Iris pigment epithelial cell (primary cell): ENCODE data around the gene ASAP2.

Source experiments
- DNase-seq: peaks from one replicate; pipeline ENCODE4 v3.0.0-alpha.2; 2011; ENCODE audit warnings: low read depth

The ASAP2 gene

DNA sequence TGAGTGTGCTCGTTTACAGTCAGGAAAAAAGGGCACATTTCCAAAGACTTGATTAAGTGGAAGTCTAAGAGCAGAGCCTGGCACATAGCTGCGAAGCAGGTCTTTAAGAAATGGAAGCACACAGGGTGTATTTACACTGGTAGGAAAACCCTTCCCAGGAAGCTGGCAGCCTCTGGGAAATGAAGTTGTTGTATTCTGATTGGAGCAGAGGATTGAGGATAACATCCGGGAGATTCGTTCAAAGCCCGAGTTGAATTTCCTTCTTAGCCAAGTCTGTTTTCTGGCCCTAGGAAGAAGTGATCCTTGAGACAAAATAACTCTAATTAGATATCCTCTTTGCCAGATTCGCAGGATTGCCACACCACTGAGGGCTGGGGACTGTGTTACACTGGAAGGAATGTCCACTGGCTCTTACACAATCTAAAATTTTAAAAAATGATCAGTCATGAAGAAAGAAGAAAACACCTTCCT is 140.8 kb downstream of the ASAP2 start:
- peak; percentile 73 for DNase-seq

DNA sequence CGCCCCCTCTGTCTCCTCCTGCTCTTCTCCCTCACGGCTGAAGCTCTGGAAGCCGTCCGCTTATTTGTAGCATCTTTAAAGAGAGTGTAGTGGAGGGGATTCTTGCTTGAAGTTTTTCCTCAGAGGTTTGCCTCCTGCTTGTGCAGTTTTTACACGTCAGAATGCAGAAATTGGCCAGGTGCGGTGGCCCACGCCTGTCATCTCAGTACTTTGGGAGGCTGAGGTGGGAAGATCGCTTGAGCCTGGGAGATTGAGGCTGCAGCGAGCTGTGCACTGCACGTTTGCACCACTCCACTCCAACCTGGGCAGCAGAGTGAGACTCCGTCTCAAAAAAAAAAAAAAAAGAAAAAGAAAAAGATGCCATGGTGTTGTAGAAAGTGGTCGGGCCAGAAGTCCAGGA is 147.7 kb downstream of the ASAP2 start:
- DNase-seq, result no peak

DNA sequence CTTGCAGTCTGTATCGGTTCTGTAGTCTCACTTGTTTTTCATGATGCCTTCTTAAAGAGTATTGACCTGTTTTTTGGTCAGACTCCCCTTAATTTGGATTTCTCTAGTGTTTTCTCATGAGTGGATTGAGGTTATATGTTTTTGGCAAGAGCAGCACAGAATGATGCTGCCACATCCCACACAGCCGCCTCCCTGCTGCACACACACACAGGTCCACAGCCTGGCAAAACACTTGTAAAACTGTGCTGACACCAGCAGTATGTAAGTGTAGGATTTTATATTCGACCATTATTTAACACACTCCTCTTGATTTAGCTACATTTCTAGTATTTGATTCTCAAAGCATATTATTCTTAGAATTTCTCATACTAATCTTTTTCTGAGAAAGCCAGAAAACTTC is 148.7 kb downstream of the ASAP2 start:
- no peak for DNase-seq

DNA sequence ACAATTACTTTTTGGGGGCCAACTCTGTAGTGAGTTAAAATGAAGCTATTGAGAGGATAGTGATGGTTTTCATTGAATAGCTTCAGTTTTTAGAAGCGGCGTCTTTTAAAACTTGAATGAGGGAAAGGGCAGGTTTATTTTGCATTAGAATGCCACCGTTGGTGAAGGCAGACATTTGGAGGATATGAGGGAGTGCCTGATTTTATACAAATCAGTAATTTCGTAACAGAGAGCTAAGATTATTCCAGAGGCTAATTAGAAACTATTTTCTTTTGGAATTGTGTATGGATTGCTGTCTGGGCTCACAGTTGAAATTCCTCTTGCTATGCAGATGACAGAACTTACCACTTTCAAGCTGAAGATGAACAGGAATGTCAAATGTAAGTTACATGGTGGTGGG is 149.1 kb downstream of the ASAP2 start:
- no peak for DNase-seq

DNA sequence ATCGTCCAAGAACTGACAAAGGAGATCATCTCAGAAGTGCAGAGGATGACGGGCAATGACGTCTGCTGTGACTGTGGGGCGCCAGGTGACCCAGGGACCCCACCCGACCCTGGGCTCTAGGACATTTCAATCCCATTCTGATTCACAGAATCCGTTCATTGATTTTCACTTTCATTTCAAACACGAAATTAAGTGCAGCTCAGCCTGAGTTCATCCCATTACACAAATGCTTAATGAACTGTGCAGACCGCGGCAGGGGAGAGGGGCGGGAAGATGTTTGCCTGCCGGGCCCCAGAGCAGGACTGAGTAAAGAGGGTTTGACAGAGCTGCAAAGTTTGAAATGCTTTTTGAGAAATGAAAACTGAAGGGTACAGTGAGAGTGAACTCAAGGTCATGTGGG is 149.6 kb downstream of the ASAP2 start:
- no peak for DNase-seq

DNA sequence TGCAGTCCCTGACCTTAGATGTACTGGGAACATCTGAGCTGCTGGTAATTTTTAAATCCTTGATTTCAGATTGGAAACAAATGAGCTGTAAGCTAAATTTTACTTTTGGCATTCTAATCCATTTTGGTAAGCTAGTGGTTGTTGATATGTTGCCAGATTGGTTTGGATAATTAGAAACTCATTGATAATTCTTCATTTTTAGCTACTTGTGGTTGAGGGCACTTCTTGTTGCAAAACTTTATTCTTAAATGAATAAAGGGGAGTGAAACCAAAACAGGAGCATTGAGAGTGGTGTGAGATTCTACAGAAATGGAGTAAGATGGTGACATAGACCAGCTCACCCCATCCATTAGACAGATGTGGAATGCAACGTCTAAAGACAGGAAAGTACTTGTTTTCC is 152.2 kb downstream of the ASAP2 start:
- DNase-seq, result no peak

DNA sequence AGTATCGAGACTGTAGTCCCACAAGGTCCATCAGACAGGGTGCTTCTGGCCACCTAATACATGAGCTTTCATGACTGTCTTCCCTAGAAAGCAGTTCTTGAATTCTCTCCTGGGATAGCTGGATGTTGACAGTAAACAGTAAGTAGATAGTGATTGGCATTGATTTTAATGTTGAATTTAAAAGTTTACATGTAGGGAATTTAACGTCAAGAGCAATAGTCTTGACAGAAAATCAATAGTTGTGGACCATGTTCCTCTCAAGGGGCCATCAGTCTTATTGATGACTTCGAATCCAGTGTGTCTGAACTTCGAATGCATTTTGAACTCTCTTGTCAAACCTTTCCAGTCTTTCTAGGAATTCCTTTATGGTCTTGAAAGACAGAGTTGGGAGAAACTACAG is 152.9 kb downstream of the ASAP2 start:
- DNase-seq, result no peak

DNA sequence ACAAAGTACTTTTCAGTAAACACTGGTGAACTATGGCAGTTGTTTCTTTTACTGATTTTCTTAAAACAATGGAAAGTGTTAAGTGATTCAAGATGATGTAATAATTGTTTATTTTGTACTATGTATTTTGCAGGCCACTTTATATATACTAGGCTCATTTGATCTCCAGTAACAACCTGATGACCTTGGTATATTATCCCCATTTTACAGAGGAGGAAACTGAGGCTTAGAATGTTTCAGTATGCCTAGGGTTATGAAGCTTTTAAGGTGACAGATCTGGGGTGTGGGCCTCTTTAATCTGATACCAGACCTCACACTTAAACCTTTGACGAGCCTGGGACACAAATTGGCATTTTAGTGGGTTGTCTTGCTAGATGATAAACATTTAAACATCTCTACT is 153.5 kb downstream of the ASAP2 start:
- no peak for DNase-seq

DNA sequence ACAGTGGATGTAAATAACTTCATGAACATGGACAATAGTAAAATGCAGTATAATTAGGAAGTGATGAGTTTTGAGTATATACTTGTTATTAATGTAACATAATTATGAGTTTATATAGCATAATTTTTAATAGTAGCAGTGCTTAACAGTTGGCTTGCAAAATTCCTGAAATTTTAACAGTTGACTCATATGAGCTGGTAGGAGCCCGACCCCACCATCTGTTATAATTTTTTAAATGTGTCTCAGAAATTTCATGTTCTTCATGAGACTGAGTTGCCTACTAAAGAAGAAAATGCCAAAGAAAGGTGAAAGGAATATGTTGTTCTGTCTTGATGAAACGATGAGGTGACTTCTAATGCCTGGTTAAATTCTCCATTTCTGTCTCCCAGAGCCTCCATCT is 154.1 kb downstream of the ASAP2 start:
- peak; percentile 29 for DNase-seq

DNA sequence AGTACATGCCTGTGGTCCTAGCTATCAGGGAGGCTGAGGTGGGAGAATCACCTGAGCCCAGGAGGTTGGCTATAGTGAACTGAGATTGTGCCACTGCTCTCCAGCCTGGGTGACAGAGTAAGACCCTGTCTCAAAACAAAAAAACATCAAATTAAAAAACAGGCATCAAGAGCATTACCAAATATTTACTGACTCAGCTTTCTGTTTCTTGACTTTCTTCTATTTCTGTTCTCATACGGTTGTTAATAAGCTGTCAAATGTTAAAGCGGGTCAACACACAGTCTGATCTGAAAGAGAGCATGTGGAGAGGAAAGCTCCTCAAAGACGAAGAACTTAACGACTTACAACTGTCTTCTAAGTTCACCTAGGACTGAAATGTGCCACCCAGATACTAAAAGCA is 157.8 kb downstream of the ASAP2 start:
- DNase-seq, result no peak

DNA sequence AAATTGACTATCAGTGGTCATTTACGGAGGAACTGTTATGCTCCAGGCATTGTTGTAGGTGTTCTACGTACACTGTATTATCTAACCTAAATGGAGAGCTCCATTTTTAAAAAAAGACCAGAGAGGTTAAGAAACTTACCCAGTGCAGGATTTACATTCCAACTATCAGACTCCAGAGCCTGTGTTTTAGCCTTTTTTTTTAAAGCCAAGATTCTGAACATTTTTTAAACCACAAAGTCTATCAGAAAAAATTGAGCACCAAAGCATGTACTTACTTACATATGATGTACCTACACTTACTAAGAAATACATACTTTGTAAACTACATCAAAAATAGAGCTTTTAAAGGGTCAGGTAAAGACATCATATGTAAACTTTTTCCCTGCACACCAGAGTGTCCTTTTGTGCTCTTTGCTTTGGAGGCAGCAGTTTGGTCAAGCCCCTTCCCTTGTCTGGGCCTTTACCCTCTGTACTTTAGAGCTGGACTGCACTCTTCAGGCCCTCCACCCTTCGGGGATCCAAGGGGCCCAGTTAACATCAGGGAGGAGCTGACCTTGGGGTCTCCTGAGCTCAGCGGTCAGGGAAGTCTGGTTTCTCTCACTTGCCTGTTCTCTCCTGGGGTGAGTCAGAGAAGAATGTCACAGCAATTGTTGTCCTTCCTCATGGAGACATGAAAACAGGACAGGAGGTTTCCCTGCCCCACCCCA is 158.3 kb downstream of the ASAP2 start:
- peak; percentile 52 for DNase-seq

DNA sequence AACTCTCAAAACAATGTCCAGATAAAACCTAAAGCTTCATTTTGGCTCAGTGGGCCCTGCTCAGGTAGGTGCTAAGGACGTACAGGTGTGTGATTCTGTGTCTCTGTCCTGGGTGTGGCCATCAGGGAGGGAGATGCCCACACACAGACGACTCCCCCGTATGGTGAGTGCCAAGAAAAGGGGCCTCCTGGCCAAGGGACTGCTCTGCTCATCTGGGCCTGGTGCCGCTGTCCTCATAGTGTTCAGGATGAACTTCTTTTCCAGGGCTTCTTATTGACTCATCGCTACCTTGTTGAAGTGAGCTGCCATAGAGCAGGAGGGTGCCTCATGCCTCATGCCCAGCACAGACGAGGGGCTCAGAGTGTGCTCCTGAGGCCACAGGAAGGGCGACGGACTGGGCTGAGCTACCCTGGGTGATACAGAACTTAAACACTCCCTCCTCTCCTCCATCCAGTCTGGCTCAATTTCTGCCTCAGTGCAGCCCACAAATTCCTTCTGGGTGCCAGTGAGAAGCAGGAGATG is 158.9 kb downstream of the ASAP2 start:
- DNase-seq, result no peak

DNA sequence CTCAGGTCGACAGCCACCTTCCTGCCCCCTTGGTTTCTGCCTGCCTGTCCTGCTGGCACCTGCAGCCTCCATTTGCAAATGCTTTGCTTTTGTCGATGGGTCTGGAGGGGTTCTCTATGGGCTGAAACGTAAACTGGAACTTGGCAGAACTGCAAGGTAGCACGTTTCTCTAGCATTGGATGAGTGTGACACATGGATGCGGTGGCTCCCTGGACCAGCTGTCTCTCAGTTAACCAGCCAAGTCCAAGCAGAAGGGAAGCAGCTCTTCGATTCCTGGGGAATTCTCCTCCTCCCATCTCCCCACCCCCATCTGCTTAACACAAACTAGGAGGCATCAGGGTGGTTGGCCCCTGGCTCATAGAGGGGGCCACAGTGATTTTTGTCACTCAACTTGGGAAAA is 159.4 kb downstream of the ASAP2 start:
- no peak for DNase-seq

DNA sequence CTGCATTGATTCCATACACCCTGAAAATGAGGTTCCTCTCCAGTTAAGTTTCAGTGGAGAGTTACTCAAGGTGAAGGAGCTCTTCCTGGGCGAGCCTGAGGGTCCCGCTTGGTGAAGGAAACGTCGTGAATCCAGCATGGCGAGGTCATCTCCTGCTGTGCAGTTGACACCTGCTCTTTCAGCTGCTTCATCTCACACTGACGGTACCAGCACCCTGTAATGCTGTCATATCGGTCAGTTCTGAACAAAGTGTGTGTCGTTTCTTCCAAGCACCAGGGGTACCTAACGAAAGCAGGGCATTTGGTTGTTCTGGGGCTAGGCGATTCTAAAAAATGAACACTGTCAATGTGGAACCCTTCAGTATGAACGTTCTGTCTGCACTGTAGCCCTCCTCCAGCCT is 164.1 kb downstream of the ASAP2 start:
- DNase-seq, result no peak

DNA sequence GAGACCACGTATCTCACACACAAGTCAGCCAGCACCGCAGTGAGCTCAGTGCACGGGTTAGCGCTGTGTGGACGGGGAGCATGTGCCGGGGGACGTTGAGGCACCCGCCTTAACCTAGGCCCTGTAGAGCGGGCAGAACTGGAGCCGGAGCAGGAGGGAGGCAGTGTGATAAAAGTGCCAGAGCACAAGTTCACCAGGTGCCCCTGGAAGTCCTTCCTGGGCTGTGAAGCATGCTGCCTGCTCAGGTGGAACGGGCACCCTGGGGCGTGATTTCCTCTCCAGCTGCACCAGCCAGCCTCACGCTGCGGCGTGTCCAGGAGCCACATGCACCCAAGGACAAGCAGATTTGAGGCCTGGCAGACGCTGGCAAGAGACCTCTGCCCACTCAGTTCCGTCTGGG is 166.4 kb downstream of the ASAP2 start:
- DNase-seq, result no peak

DNA sequence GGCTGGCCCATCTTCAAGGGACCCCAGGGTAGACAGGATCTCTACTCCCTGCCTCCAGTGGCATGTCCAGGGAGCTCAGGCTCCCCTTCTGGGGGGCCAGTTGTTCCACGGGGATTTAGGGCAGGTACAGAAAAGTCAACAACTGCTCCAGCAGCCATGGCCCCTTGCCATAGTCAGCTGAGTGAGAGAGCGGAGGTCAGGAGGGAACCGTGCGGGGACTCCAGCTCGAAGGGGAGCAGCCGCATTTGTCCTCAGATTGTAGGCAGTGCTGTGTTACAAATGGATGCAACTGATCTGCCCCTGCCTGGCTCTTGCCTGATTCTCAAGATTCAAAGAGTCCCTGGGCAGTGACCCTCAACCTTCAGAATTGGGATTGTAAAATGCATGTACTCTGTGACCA is 166.9 kb downstream of the ASAP2 start:
- DNase-seq, result no peak

DNA sequence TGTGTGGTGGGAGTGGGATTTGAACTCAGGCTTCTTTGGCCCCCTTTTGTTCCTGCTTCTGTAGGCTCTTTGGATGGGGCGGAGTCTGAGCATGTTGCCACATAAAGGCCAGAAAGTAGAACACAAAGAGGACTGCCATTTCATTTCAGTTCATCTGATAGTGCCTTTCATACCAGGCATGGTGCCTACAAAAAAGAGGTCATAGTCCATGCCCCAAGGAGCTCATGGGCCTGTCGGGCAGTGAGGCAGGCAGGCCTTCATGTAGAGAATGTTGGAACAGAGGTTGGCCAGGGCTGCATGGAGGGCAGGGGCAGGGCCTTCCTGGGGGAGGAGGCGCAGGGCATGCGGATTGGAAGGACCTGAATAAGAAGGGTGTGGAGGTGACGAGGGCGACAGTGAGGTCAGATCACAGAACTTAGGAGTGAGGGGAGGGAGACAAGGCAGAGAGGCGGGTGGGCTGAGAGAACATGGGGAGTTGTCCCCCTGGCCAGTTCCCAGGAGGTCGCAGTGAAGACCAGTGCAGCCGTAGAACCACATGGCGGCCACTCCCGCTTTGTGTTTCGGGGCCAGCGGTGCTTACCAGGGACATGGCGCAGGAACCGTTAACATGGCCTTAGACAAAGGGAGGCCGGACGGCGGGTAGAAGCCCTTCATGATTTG is 167.6 kb downstream of the ASAP2 start:
- DNase-seq, result no peak

DNA sequence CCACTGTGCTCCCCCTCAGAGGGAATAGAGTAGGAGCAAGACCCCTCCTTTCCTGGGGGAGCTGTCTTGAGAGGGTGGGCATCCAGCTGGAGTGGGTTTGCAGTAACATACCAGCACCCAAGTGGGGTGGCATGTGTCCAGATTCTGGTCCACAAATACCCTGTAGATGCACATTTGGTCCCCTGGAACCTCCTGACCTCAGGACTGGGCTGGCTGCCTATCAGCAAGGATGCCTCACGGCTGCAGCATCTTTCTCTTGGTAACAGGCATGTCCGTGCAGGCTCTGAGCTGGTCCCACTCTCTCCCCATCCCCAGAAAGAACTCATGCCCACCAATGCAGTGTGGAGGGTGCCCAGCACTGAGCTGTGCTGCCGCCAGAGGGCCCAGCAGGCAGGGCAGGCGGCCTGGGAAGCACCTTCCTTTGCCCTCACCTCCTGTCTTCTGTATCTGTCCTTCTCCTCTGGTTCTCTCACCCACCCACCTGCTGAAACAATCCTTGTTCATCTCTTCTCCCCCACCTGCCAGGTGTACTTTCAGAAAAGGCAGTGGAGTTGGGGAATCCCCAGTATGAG is 169.3 kb downstream of the ASAP2 start:
- no peak for DNase-seq

DNA sequence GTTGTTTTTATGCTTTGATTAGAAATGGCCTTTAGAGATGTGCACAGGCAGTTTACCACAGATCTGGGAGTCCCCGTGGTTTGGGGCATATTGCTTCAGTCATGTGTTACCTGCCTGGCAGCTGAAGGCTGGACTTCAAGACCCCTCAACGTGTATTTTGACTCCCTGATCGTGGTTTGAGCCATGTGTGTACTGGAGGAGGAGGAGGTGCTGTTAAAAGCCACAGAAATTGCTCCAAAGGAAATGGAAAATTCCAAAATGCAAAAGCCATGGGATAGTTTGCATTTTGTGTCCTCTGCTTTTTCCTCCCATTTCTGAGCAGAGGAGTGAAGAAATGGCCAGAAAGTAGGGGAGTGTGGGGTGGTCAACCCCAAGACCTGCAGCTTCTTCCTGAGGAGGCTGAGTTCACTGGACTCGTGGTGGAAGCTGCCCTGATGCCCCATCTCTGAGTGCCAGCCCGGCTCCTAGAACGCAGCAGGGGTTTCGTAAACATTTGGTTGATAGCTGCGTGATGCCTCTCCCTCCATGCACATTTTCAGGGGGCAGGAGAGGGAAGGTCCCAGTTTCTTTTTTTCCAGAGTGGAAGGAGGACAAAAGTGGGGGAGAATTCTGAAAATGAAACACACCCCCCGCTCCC is 171.0 kb downstream of the ASAP2 start:
- DNase-seq, result no peak

DNA sequence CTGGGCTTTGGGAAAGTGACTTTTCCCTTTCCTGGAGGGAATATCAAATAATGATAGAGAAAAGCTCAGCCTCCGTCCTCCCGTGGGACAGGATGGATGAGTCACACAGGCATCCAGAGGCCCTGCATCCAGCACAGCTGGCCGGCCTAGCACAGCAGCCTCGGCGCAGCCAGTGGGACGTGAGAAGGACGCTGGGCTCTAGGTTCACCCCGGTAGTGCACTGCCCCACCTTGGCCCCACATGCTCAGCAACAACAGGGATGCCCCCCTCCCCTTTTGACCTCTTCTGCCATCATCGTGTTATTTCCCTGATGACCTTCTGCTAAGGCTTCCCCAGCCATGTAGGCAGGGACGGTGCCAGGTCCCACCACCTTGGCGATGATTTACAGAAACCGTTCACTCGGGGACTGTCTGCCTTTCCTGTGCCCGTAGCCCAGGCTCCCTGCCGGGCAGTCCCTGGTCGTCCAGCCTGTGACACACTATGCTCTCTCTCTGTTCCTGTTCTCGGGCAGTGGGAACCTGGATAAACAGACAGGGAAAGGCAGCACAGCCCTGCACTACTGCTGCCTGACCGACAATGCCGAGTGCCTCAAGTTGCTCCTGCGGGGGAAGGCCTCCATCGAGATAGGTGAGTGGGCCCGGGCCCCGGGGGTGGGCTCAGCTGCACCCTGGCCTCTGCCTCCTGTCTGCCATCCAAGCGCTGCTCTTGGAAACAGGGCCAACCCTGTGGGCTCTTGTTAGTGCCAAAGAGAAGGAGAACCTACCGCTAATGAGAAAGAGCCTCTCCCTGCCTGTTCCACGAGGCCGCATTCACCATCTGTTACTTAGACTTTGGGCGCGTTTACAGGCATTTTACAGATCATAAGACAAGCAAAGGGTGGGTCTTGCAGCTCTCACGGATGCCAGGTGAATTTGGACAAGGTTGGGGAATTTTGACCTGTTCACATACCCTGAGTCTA is 172.1 kb downstream of the ASAP2 start:
- peak; percentile 82 for DNase-seq

DNA sequence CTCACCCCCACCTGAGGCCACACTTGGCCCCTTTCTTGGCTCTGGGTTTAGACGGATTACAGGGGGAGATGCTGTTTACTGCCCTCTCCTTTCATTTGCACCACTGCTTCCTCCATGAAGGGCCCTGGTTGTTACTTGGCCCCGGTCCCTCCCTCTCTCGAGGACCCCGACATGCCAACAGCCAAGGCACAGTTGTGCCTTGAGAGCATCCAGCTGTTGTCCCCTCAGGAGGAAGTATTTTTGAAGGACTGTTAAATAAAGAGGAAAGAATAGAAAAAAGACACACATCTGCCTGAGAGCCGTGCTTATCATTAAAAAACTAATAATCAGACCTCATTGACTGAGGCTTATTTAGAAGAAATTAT is 172.8 kb downstream of the ASAP2 start:
- no peak for DNase-seq
